Loucy (cell line): ENCODE measurements around the gene ZAR1.
"Not testable (repeated sequence)": the region's sequence is repeated elsewhere in the genome, so short reads cannot be mapped to it uniquely, and the experiment has no call there.

Source experiments
- H2AFZ ChIP-seq: fragments of 200-600 bp; sonication (generic); 2 replicates; pipeline ENCODE4 v1.6.0; 2016; ENCODE audit warnings: antibody characterized with exemption, mild to moderate bottlenecking, low read length, moderate library complexity
- H3F3A ChIP-seq: fragments of 200-600 bp; 2 replicates; pipeline ENCODE4 v1.6.0; 2016; ENCODE audit warnings: antibody characterized with exemption, low read depth, mild to moderate bottlenecking
- H3K27me3 ChIP-seq: fragments of 200-600 bp; sonication (generic); 2 replicates; pipeline ENCODE4 v1.6.1; 2014; ENCODE audit warnings: low read length, mild to moderate bottlenecking; ENCODE audit not compliant: insufficient read depth, poor library complexity, severe bottlenecking
- H3K36me3 ChIP-seq: fragments of 200-600 bp; sonication (generic); 2 replicates; pipeline ENCODE4 v1.6.1; 2016; ENCODE audit warnings: low read length; ENCODE audit not compliant: insufficient read depth
- H3K4me1 ChIP-seq: fragments of 200-600 bp; sonication (generic); 2 replicates; pipeline ENCODE4 v1.5.1; 2014; ENCODE audit warnings: low read length, mild to moderate bottlenecking; ENCODE audit not compliant: insufficient read depth, poor library complexity, severe bottlenecking
- H3K4me2 ChIP-seq: fragments of 200-600 bp; sonication (generic); 2 replicates; pipeline ENCODE4 v1.6.0; 2014; ENCODE audit warnings: antibody characterized with exemption, low read length, low read depth, mild to moderate bottlenecking; ENCODE audit not compliant: poor library complexity, severe bottlenecking
- H3K4me3 ChIP-seq: fragments of 200-600 bp; sonication (generic); 2 replicates; pipeline ENCODE4 v1.5.1; 2014; ENCODE audit warnings: low read length, mild to moderate bottlenecking, mixed read lengths; ENCODE audit not compliant: poor library complexity, severe bottlenecking
- H3K79me2 ChIP-seq: fragments of 200-600 bp; sonication (generic); 2 replicates; pipeline ENCODE4 v1.6.1; 2014; ENCODE audit warnings: low read length; ENCODE audit not compliant: insufficient read depth
- H3K9ac ChIP-seq: fragments of 200-600 bp; sonication (generic); 2 replicates; pipeline ENCODE4 v1.6.0; 2014; ENCODE audit warnings: mild to moderate bottlenecking, low read depth, low read length, moderate library complexity; ENCODE audit not compliant: poor library complexity, severe bottlenecking
- H3K9me2 ChIP-seq: fragments of 200-600 bp; sonication (generic); replicated peaks from 2 replicates; pipeline ENCODE4 v1.6.1; 2016; ENCODE audit warnings: low read depth, low read length, mixed read lengths
- H3K9me3 ChIP-seq: fragments of 200-600 bp; sonication (generic); 2 replicates; pipeline ENCODE4 v1.6.1; 2014; ENCODE audit warnings: mild to moderate bottlenecking, antibody characterized with exemption, low read length, low read depth; ENCODE audit not compliant: insufficient read depth
- H4K20me1 ChIP-seq: fragments of 200-600 bp; sonication (generic); 2 replicates; pipeline ENCODE4 v1.6.0; 2014; ENCODE audit warnings: antibody characterized with exemption, low read length, mild to moderate bottlenecking; ENCODE audit not compliant: insufficient read depth, poor library complexity, severe bottlenecking
- CTCF ChIP-seq: fragments of 200-600 bp; sonication (generic); conservative IDR thresholded peaks from 2 replicates; pipeline ENCODE4 v1.5.1; 2014; ENCODE audit warnings: mild to moderate bottlenecking, antibody characterized with exemption, low read length
- EZH2phosphoT487 ChIP-seq: fragments of 200-600 bp; IDR thresholded peaks from 2 replicates; pipeline ENCODE4 v1.6.1; 2018; ENCODE audit warnings: antibody characterized with exemption, mild to moderate bottlenecking, moderate library complexity, borderline replicate concordance

Gene ZAR1

GRCh38 chr4:48449151-48449550 lies 40.9 kb upstream of the ZAR1 start:
- Histone ChIP-seq H3K9me3 (no peaks in the 10 kb centered on the region), H3K4me3 (no peak overlapping the region), H3K36me3 (no peaks in the 10 kb centered on the region)

GRCh38 chr4:48450740-48451139 lies 39.3 kb upstream of the ZAR1 start:
- Histone ChIP-seq H2AFZ (no peak overlapping the region), H3F3A (no peaks in the 10 kb centered on the region), H3K36me3 (no peaks in the 10 kb centered on the region), H3K4me2 (no peak overlapping the region), H4K20me1 (no peaks in the 10 kb centered on the region), H3K27me3 (no peaks in the 10 kb centered on the region), H3K9ac (no peak overlapping the region), H3K9me3 (no peaks in the 10 kb centered on the region), H3K9me2 (no peaks in the 10 kb centered on the region), H3K4me3 (no peak overlapping the region), H3K79me2 (no peaks in the 10 kb centered on the region), H3K4me1 (no peaks in the 10 kb centered on the region)
- TF ChIP-seq EZH2phosphoT487 (no peak), CTCF (no peak)

More at GRCh38 chr4:48449151-48449550, 40.9 kb upstream of the ZAR1 start:
- Histone ChIP-seq H3K9me2 (no peaks in the 10 kb centered on the region), H3F3A (no peaks in the 10 kb centered on the region), H3K9ac (no peak overlapping the region), H3K27me3 (no peaks in the 10 kb centered on the region), H2AFZ (0 out of 2 replicates have a peak overlapping the region, but pooled peaks have one; percentile 3), H3K4me1 (no peaks in the 10 kb centered on the region), H4K20me1 (no peaks in the 10 kb centered on the region), H3K4me2 (no peak overlapping the region), H3K79me2 (no peaks in the 10 kb centered on the region)
- TF ChIP-seq EZH2phosphoT487 = no peak
- TF ChIP-seq CTCF = no peak

GRCh38 chr4:48451656-48452055 lies 38.4 kb upstream of the ZAR1 start:
- H3K4me2 ChIP-seq, H3K27me3 ChIP-seq, H3K4me3 ChIP-seq, H4K20me1 ChIP-seq, H3K79me2 ChIP-seq, H3K9me2 ChIP-seq, H3F3A ChIP-seq, H3K36me3 ChIP-seq, H3K9ac ChIP-seq, H2AFZ ChIP-seq, H3K9me3 ChIP-seq, H3K4me1 ChIP-seq: not testable (repeated sequence)

- Histone ChIP-seq H4K20me1 (no peaks in the 10 kb centered on the region), H3F3A (no peaks in the 10 kb centered on the region), H2AFZ (no peak overlapping the region), H3K9me2 (no peaks in the 10 kb centered on the region), H3K4me2 (no peak overlapping the region), H3K4me1 (no peaks in the 10 kb centered on the region), H3K27me3 (no peaks in the 10 kb centered on the region), H3K36me3 (no peaks in the 10 kb centered on the region), H3K79me2 (no peaks in the 10 kb centered on the region), H3K9me3 (no peaks in the 10 kb centered on the region), H3K9ac (no peak overlapping the region), H3K4me3 (no peak overlapping the region)
- TF ChIP-seq CTCF = no peak
- TF ChIP-seq EZH2phosphoT487 = no peak
These were observed 35.5 kb upstream of the ZAR1 start for GRCh38 chr4:48454591-48454990.
